B cell (primary cell): ENCODE measurements around the gene ZDHHC14. TPM values are rescaled to one million over a fixed set of nuclear protein-coding genes. Genes with fewer than 3 reads are reported as not detected.

Source experiments
- ATAC-seq: fragments of 200-7000 bp; cut with Tn5 transposase; one replicate; pipeline ENCODE4 v1.10.0; 2021; ENCODE audit warnings: low read depth, mild to moderate bottlenecking, moderate number of reproducible peaks, moderate library complexity
- CTCF ChIA-PET: fragments of 350-600 bp; sonication (Branson Sonifier 250); formaldehyde crosslinking; loops from one replicate; lab custom pipeline; 2021; ENCODE audit warnings: antibody characterized with exemption, inconsistent platforms; lab: Charles Lee
- POLR2A ChIA-PET: fragments of 350-600 bp; sonication (Branson Sonifier 250); formaldehyde crosslinking; loops from one replicate; lab custom pipeline; 2021; ENCODE audit warnings: antibody characterized with exemption; lab: Charles Lee
- DNase-seq: peaks from one replicate; pipeline ENCODE4 v3.0.0; 2013
- H2AFZ ChIP-seq: 2 replicates; pipeline ENCODE4 v1.6.1; 2012; ENCODE audit warnings: mild to moderate bottlenecking, low read depth, low read length; ENCODE audit not compliant: insufficient read depth, poor library complexity, severe bottlenecking
- H3K27ac ChIP-seq, 2 donors: 1 replicate in 1 of 2; 2 replicates in 1 of 2; pipeline ENCODE4 v1.5.1; 2012 to 2013; ENCODE audit warnings: low read length in 2 of 2, mild to moderate bottlenecking in 2 of 2, moderate library complexity in 1 of 2
- H3K27me3 ChIP-seq, 4 experiments: fragments of 200-600 bp in 1 of 4; sonication (generic) in 1 of 4; replicated peaks in 1 of 4; 1 replicate in 2 of 4; 2 replicates in 2 of 4; pipeline versions ENCODE4 v1.6.1 to v1.7.0; 2013 to 2016; ENCODE audit warnings: low read length in 3 of 4, mild to moderate bottlenecking in 2 of 4, mixed read lengths in 1 of 4, moderate library complexity in 1 of 4; ENCODE audit not compliant: insufficient read depth in 4 of 4, control insufficient read depth in 3 of 4; ENCODE audit errors: control extremely low read depth in 1 of 4
- H3K36me3 ChIP-seq, 2 experiments: replicated peaks in 1 of 2; 1 replicate in 1 of 2; 2 replicates in 1 of 2; pipeline versions ENCODE4 v1.6.1 to v1.7.1; 2013; ENCODE audit warnings: low read length in 1 of 2; ENCODE audit not compliant: insufficient read depth in 2 of 2, control insufficient read depth in 1 of 2; ENCODE audit errors: control extremely low read depth in 1 of 2, extremely low read depth in 1 of 2
- H3K4me1 ChIP-seq, 2 donors: fragments of 200-600 bp in 1 of 2; sonication (generic) in 1 of 2; 1 replicate in 1 of 2; 2 replicates in 1 of 2; pipeline versions ENCODE4 v1.5.1 to v1.6.1; 2013 to 2017; ENCODE audit warnings: low read length in 2 of 2; ENCODE audit not compliant: control insufficient read depth in 2 of 2, insufficient read depth in 2 of 2
- H3K4me2 ChIP-seq: replicated peaks from 2 replicates; pipeline ENCODE3; 2012; ENCODE audit warnings: mild to moderate bottlenecking, low read depth, low read length; ENCODE audit not compliant: poor library complexity, severe bottlenecking
- H3K4me3 ChIP-seq, 5 experiments: fragments of 200-600 bp in 1 of 5; sonication (generic) in 1 of 5; 1 replicate in 3 of 5; 2 replicates in 2 of 5; pipeline versions ENCODE4 v1.5.1 to v1.7.0; 2011 to 2016; ENCODE audit warnings: low read length in 4 of 5, mild to moderate bottlenecking in 4 of 5, low read depth in 2 of 5, control low read depth in 1 of 5, moderate library complexity in 1 of 5; ENCODE audit not compliant: insufficient read depth in 1 of 5; ENCODE audit errors: control extremely low read depth in 1 of 5, extremely low read depth in 1 of 5
- H3K79me2 ChIP-seq: fragments of 200-600 bp; sonication (generic); one replicate; pipeline ENCODE4 v1.6.0; 2016; ENCODE audit warnings: low read length; ENCODE audit not compliant: control insufficient read depth, insufficient read depth
- H3K9ac ChIP-seq: fragments of 200-600 bp; sonication (generic); 2 replicates; pipeline ENCODE4 v1.6.1; 2017; ENCODE audit warnings: mild to moderate bottlenecking, low read length, moderate library complexity
- H3K9me3 ChIP-seq, 3 donors: one replicate each; pipeline versions ENCODE4 v1.6.1 to v1.7.1; 2013; ENCODE audit warnings: low read length in 2 of 3; ENCODE audit not compliant: control insufficient read depth in 2 of 3, insufficient read depth in 1 of 3; ENCODE audit errors: control extremely low read depth in 1 of 3
- H4K20me1 ChIP-seq: 2 replicates; pipeline ENCODE4 v1.6.0; 2012; ENCODE audit warnings: mild to moderate bottlenecking, low read length; ENCODE audit not compliant: insufficient read depth, control insufficient read depth, poor library complexity, severe bottlenecking
- H3K27ac Mint-ChIP-seq: one replicate; pipeline ENCODE4 v1.8.0; 2021; ENCODE audit warnings: mixed read lengths
- H3K27me3 Mint-ChIP-seq: one replicate; pipeline ENCODE4 v1.8.0; 2021; ENCODE audit warnings: mixed read lengths
- H3K4me1 Mint-ChIP-seq: one replicate; pipeline ENCODE4 v1.8.0; 2021; ENCODE audit warnings: mixed read lengths
- H3K4me3 Mint-ChIP-seq: one replicate; pipeline ENCODE4 v1.8.0; 2021; ENCODE audit warnings: mixed read lengths
- H3K9me3 Mint-ChIP-seq: one replicate; pipeline ENCODE4 v1.8.0; 2022; ENCODE audit warnings: mixed read lengths; ENCODE audit not compliant: insufficient read depth
- CTCF ChIP-seq: fragments of 200-600 bp; IDR thresholded peaks from one replicate; pipeline ENCODE4 v1.8.0; 2022; ENCODE audit warnings: antibody characterized with exemption, mild to moderate bottlenecking
- EZH2 ChIP-seq: IDR thresholded peaks from 2 replicates; pipeline ENCODE4 v1.6.1; 2012; ENCODE audit warnings: borderline replicate concordance, low read depth, mild to moderate bottlenecking, moderate library complexity, low read length; ENCODE audit not compliant: insufficient read depth, poor library complexity, severe bottlenecking
- WGBS: methylation state at CpG from one replicate; pipeline ENCODE4 v1.1.5; 2013; ENCODE audit warnings: missing lambda C conversion rate; ENCODE audit not compliant: insufficient coverage; 5-methylcytosine and 5-hydroxymethylcytosine counted together
- intact Hi-C: fragments of 100-400 bp; cut with micrococcal nuclease; formaldehyde crosslinking; loops from one replicate; pipeline ENCODE4 v1.10.0; 2022
- polyA plus RNA-seq: library from polyadenylated mRNA; depleted of rRNA; stranded (reverse); fragments of >200 nt; gene quantifications from 2 replicates; pipeline ENCODE4 v1.2.3, GENCODE V29; 2012
- total RNA-seq, 2 donors: library from RNA; stranded (reverse); fragments of 120-200 nt in 1 of 2; gene quantifications; 1 replicate in 1 of 2; 2 replicates in 1 of 2; pipeline versions ENCODE4 v1.2.3 to v1.2.4, GENCODE V29; 2013 to 2022

Gene ZDHHC14
- total and polyA plus RNA-seq, 2 donors (not counting 1 experiment from before 2014, with no cell fraction given), result 8.8 to 50.4 TPM

- CTCF ChIA-PET, result interaction anchor here (0.6 to 1.3 kb wide), 2 partner anchors 34 to 133 kb away, joined by 3 to 4 read pairs; no protein-coding TSS in a partner anchor
- Histone ChIP-seq H3K4me1 (peaks cover 4 to 43% of the 10 kb centered on the region in 2 donors), H4K20me1 (no peaks in the 10 kb centered on the region), H3K36me3 (peaks cover 0 to under 1% of the 10 kb centered on the region in 2 experiments), H3K9ac (no peak overlapping the region), H3K4me3 (no peak overlapping the region), H2AFZ (no peak overlapping the region), H3K79me2 (peaks cover 11% of the 10 kb centered on the region), H3K27ac (no peak overlapping the region), H3K4me2 (no peak overlapping the region), H3K9me3 (peaks cover 0 to 11% (median 2%) of the 10 kb centered on the region in 3 donors), H3K27me3 (no peaks in the 10 kb centered on the region)
- Mint-ChIP-seq H3K27ac (no peak overlapping the region), H3K4me3 (no peak overlapping the region), H3K4me1 (peaks cover 49% of the 10 kb centered on the region), H3K27me3 (no peaks in the 10 kb centered on the region), H3K9me3 (peaks cover under 1% of the 10 kb centered on the region)
- TF ChIP-seq CTCF (no peak), EZH2 (no peak)
- 71% methylated on average over 1 of the region's 1 CpG for WGBS
- DNase-seq (no peak), ATAC-seq (no peak)
- POLR2A ChIA-PET, result no interaction called here
- intact Hi-C loops, result no loop called here
These were observed 119.0 kb downstream of the ZDHHC14 start for GRCh38 chr6:157500022-157500421.

GRCh38 chr6:157503018-157503747, 122.2 kb downstream of the ZDHHC14 start:
- H3K27me3 Mint-ChIP-seq, result no peaks in the 10 kb centered on the region
- H3K27ac ChIP-seq, result no peak overlapping the region
- H3K4me1 ChIP-seq, result peaks cover 4 to 29% of the 10 kb centered on the region in 2 donors
- no peak for DNase-seq
- H4K20me1 ChIP-seq, result no peaks in the 10 kb centered on the region
- ATAC-seq, result no peak
- TF ChIP-seq CTCF (no peak), EZH2 (no peak)
- POLR2A ChIA-PET, result no interaction called here
- CTCF ChIA-PET, result no interaction called here
- H3K27ac Mint-ChIP-seq, result peak overlapping the region; percentile 53
- H3K27me3 ChIP-seq, result no peaks in the 10 kb centered on the region
- no peak overlapping the region for H3K4me2 ChIP-seq
- no peak overlapping the region for H3K9ac ChIP-seq
- H3K36me3 ChIP-seq, result peaks cover 0 to 3% of the 10 kb centered on the region in 2 experiments
- 50% methylated on average over 1 of the region's 6 CpGs for WGBS
- H3K9me3 Mint-ChIP-seq, result peaks cover 9% of the 10 kb centered on the region
- H2AFZ ChIP-seq, result no peak overlapping the region
- intact Hi-C loops, result no loop called here
- H3K9me3 ChIP-seq, result peaks cover 0 to 18% (median 6%) of the 10 kb centered on the region in 3 donors
- H3K4me1 Mint-ChIP-seq, result peaks cover 36% of the 10 kb centered on the region
- no peak overlapping the region for H3K4me3 Mint-ChIP-seq
- no peaks in the 10 kb centered on the region for H3K79me2 ChIP-seq
- H3K4me3 ChIP-seq, result no peak overlapping the region
